ENCODE data around the gene CD274.

- TF ChIP-seq POLR2AphosphoS5 (IDR thresholded peaks at IDR 0.05) (no peak), CTCF (IDR thresholded peaks at IDR 0.05) (no peak), POLR2A (IDR thresholded peaks at IDR 0.05) (no peak), EP300 (IDR thresholded peaks at IDR 0.05; ENCODE audit: low read depth) (no peak)
Measured at GRCh38 chr9:5452286-5452609, 1.9 kb downstream of the CD274 start.

Data from transverse colon (tissue), 4 donors.